Measurements from ENCODE around the gene SLC12A5.

DNA sequence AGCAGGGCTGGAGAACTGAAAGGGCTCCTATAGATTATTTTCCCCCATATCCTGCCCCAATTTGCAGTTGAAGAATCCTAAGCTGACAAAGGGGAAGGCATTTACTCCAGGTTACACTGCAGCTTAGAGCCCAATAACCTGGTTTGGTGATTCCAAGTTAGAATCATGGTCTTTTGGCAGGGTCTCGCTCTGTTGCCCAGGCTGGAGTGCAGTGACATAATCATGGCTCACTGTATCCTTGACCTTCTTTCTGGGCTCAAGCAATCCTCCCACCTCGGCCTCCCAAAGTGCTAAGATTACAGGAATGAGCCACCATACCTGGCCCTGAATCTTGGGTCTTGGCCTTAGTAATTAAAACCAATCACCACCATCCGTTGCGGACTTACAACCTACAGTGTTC, 21.3 kb upstream of the SLC12A5 start:
- TF ChIP-seq, protein P1, sequence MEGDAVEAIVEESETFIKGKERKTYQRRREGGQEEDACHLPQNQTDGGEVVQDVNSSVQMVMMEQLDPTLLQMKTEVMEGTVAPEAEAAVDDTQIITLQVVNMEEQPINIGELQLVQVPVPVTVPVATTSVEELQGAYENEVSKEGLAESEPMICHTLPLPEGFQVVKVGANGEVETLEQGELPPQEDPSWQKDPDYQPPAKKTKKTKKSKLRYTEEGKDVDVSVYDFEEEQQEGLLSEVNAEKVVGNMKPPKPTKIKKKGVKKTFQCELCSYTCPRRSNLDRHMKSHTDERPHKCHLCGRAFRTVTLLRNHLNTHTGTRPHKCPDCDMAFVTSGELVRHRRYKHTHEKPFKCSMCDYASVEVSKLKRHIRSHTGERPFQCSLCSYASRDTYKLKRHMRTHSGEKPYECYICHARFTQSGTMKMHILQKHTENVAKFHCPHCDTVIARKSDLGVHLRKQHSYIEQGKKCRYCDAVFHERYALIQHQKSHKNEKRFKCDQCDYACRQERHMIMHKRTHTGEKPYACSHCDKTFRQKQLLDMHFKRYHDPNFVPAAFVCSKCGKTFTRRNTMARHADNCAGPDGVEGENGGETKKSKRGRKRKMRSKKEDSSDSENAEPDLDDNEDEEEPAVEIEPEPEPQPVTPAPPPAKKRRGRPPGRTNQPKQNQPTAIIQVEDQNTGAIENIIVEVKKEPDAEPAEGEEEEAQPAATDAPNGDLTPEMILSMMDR (conservative IDR thresholded peaks at IDR 0.05; ENCODE audit: low read length) = no peak
- no peak for TF ChIP-seq EZH2phosphoT487 (IDR thresholded peaks at IDR 0.05; ENCODE audit: borderline replicate concordance, low read depth, low read length)
